ENCODE results near the gene RIOK1.
A peak's percentile ranks its signal among the peaks of the same experiment; 100 is the strongest.

RIOK1 gene

DNA sequence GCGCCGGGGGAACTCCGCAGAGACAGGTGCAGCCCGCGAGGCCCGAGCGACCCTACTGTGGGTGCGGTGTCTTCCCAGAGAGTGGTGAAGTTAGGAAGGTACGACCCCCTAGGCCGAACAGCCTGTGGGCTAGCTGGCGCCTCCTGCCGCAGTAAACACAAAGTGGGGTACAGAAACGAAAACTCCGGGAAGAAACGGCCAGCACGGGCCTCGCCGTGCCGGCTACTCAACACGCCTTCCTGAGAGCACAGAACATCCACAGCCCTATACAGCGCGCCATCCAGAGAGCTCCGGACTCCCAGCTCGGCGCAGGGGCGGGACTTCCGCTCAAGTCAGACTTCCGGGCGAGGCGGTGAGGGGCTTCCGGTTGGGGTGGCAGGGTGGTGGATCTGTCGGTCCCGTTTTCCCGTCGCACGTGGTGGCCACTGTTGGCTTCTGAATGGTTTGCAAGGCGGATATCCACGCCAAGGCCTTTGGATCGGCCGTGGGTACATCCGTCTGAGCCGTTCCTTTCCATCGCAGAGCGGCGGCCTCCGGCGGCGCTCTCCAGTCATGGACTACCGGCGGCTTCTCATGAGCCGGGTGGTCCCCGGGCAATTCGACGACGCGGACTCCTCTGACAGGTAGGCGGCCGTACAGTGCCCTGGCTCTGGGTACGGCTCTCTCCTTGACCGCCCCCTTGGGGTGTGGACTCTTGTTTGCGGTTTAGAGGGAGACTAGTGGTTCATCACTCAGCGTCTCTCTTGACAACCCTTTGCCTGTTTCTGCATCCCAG, at the start of gene RIOK1, which contains the start of gene CAGE1:
Gene RIOK1, plus strand, starts transcription at position 358 of the 775 bp plus-strand sequence. Its CDS starts 195 bp downstream, at position 553.
Gene CAGE1, minus strand, starts transcription at position 292 of the 775 bp plus-strand sequence. CDS start 2,569 bp downstream, outside the sequence.
- TF ChIP-seq ISL1 (CRISPR knock-in tag; IDR thresholded peaks at IDR 0.05), result no peak
- peak; percentile 96 for TF ChIP-seq SNAI2 (CRISPR knock-in tag; IDR thresholded peaks at IDR 0.05)
- no peak for TF ChIP-seq BACH2 (CRISPR knock-in tag; IDR thresholded peaks at IDR 0.05; ENCODE audit: borderline replicate concordance)
- TF ChIP-seq, protein P1, sequence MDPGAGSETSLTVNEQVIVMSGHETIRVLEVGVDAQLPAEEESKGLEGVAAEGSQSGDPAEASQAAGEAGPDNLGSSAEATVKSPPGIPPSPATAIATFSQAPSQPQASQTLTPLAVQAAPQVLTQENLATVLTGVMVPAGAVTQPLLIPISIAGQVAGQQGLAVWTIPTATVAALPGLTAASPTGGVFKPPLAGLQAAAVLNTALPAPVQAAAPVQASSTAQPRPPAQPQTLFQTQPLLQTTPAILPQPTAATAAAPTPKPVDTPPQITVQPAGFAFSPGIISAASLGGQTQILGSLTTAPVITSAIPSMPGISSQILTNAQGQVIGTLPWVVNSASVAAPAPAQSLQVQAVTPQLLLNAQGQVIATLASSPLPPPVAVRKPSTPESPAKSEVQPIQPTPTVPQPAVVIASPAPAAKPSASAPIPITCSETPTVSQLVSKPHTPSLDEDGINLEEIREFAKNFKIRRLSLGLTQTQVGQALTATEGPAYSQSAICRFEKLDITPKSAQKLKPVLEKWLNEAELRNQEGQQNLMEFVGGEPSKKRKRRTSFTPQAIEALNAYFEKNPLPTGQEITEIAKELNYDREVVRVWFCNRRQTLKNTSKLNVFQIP (CRISPR knock-in tag; IDR thresholded peaks at IDR 0.05; ENCODE audit: borderline replicate concordance, low read depth), result no peak
- no peak for TF ChIP-seq OSR1 (CRISPR knock-in tag; IDR thresholded peaks at IDR 0.05)
- TF ChIP-seq ZNF565 (CRISPR knock-in tag; conservative IDR thresholded peaks at IDR 0.05; ENCODE audit: low read depth), result no peak
- TF ChIP-seq TOX (CRISPR knock-in tag; IDR thresholded peaks at IDR 0.05; ENCODE audit: borderline replicate concordance), result no peak
- peak; percentile 46; the same call in 1 of the 2 replicates for TF ChIP-seq GLIS3 (CRISPR knock-in tag; IDR thresholded peaks at IDR 0.05)
- TF ChIP-seq, protein P2, sequence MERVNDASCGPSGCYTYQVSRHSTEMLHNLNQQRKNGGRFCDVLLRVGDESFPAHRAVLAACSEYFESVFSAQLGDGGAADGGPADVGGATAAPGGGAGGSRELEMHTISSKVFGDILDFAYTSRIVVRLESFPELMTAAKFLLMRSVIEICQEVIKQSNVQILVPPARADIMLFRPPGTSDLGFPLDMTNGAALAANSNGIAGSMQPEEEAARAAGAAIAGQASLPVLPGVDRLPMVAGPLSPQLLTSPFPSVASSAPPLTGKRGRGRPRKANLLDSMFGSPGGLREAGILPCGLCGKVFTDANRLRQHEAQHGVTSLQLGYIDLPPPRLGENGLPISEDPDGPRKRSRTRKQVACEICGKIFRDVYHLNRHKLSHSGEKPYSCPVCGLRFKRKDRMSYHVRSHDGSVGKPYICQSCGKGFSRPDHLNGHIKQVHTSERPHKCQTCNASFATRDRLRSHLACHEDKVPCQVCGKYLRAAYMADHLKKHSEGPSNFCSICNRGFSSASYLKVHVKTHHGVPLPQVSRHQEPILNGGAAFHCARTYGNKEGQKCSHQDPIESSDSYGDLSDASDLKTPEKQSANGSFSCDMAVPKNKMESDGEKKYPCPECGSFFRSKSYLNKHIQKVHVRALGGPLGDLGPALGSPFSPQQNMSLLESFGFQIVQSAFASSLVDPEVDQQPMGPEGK (CRISPR knock-in tag; IDR thresholded peaks at IDR 0.05; ENCODE audit: borderline replicate concordance), result no peak
- TF ChIP-seq, protein P3, sequence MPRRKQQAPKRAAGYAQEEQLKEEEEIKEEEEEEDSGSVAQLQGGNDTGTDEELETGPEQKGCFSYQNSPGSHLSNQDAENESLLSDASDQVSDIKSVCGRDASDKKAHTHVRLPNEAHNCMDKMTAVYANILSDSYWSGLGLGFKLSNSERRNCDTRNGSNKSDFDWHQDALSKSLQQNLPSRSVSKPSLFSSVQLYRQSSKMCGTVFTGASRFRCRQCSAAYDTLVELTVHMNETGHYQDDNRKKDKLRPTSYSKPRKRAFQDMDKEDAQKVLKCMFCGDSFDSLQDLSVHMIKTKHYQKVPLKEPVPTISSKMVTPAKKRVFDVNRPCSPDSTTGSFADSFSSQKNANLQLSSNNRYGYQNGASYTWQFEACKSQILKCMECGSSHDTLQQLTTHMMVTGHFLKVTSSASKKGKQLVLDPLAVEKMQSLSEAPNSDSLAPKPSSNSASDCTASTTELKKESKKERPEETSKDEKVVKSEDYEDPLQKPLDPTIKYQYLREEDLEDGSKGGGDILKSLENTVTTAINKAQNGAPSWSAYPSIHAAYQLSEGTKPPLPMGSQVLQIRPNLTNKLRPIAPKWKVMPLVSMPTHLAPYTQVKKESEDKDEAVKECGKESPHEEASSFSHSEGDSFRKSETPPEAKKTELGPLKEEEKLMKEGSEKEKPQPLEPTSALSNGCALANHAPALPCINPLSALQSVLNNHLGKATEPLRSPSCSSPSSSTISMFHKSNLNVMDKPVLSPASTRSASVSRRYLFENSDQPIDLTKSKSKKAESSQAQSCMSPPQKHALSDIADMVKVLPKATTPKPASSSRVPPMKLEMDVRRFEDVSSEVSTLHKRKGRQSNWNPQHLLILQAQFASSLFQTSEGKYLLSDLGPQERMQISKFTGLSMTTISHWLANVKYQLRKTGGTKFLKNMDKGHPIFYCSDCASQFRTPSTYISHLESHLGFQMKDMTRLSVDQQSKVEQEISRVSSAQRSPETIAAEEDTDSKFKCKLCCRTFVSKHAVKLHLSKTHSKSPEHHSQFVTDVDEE (CRISPR knock-in tag; IDR thresholded peaks at IDR 0.05), result 0 out of 2 replicates have a peak, but pooled peaks have one; percentile 26
- TF ChIP-seq, protein P4, sequence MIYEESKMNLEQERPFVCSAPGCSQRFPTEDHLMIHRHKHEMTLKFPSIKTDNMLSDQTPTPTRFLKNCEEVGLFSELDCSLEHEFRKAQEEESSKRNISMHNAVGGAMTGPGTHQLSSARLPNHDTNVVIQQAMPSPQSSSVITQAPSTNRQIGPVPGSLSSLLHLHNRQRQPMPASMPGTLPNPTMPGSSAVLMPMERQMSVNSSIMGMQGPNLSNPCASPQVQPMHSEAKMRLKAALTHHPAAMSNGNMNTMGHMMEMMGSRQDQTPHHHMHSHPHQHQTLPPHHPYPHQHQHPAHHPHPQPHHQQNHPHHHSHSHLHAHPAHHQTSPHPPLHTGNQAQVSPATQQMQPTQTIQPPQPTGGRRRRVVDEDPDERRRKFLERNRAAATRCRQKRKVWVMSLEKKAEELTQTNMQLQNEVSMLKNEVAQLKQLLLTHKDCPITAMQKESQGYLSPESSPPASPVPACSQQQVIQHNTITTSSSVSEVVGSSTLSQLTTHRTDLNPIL (CRISPR knock-in tag; IDR thresholded peaks at IDR 0.05; ENCODE audit: low read depth), result no peak
- TF ChIP-seq ZNF8 (CRISPR knock-in tag; IDR thresholded peaks at IDR 0.05), result no peak
- no peak for TF ChIP-seq ZNF70 (CRISPR knock-in tag; IDR thresholded peaks at IDR 0.05)

DNA sequence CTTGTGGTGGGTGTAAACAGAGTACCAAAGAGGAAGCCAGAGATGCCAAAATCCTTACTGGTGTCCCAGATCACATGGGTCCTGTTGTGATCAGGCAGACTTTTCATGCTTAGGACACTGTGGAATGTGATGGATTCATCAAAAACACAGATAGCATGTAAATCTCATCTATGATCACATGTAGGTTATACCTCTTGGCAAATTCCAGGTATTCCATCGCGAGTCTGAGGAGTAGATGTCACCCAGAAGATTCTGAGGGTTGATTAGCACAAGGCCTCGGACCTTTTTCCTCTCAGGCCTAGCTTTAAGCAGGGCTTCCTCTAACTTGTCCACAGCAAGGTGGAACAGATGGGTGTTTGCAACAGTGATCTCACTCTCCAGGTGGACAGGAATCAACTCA, 48.3 kb upstream of the RIOK1 start:
- no peak for ATAC-seq
- TF ChIP-seq, protein P4 (CRISPR knock-in tag; IDR thresholded peaks at IDR 0.05; ENCODE audit: low read depth), result no peak
- TF ChIP-seq GLIS3 (CRISPR knock-in tag; IDR thresholded peaks at IDR 0.05) (no peak), BACH2 (CRISPR knock-in tag; IDR thresholded peaks at IDR 0.05; ENCODE audit: borderline replicate concordance) (no peak), OSR1 (CRISPR knock-in tag; IDR thresholded peaks at IDR 0.05) (no peak), ZNF8 (CRISPR knock-in tag; IDR thresholded peaks at IDR 0.05) (no peak)
- TF ChIP-seq, protein P2 (CRISPR knock-in tag; IDR thresholded peaks at IDR 0.05; ENCODE audit: borderline replicate concordance), result no peak

More for the DNA sequence above, at the start of gene RIOK1, which contains the start of gene CAGE1:
- ATAC-seq, result peak; percentile 99

DNA sequence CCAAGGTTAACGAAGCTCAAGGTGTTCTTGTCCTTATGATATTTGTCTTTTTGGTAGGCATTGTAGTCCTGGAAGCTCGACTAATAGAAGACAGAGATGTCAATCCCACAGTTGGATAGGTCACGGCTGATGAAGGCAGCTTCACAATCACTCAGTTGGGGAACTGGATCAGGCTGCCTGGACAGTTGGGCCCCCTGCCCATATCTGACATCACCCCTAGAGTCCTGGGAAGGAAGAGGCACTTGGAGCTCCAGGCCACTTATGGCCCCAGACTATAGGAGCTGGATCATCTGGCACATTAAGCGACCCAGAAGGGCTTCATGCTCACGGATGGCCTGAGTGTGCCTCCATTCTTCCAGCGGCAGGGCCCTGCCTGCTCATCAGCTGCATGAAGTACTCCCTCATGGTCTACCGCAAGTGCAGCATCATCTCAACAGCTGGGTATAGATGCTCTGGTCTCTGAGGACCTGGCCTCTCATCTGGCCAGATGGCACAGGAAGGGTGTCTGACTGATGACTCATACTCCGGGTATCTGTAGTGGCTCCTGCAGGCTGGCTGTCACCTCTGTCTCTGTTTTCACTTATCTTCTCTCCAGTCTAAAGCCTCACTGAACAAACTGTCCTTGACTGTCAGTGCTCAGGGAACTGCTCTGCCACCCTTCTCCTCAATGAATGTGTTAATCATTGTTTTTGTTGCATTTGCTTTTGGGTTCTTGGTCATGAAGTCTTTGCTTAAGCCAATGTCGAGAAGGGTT, 47.4 kb upstream of the RIOK1 start:
- peak; percentile 55; the same call in 2 of the 3 replicates for ATAC-seq
- no peak for TF ChIP-seq PPARA (CRISPR knock-in tag; IDR thresholded peaks at IDR 0.05; ENCODE audit: borderline replicate concordance)
- peak; percentile 53; the same call in 1 of the 2 replicates for TF ChIP-seq TCF4 (CRISPR knock-in tag; IDR thresholded peaks at IDR 0.05; ENCODE audit: borderline replicate concordance)
